ENCODE measurements around the gene AGBL4.

Gene AGBL4

DNA sequence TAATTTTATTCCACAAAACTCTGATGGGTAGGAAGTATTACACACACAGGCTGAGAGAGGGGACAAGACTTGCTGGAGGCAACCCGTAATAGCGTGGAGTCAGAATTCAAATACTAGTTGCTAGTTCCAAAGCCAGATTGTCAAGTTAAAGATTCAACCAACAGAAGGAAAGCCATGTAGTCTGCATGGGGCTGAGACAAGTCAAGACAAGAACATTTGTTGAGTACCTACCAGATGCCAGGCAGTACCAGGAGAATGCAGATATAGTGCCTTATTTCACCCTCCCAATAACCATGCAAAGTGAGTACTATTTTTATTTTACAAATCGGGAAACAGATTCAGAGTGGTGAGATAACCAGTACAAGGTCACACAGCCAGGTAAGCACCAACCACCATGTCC lies 1441.3 kb downstream of the AGBL4 start:
- intact Hi-C loops (cut with DNase I): no loop called here
- DNase-seq: no peak

DNA sequence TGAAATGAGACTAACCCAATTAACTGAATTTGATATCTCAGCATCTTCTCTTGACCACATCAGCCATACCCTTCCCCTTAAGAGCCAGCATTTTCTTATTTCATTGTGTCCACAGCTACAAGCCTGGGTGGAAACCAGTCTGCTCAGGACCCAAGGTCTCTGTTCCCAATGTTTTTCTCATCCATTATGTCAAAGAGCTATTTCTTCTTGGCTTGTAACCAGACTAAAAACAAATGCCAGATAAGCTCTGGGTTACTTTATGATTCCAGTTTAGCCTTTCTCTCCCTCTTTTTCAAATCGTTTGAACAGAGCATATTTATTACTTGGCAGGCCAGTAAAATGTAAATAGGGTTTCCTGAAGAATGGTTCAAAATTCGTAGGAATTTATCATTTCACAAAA lies 1442.5 kb downstream of the AGBL4 start:
- intact Hi-C loops (cut with DNase I): no loop called here
- DNase-seq: no peak

DNA sequence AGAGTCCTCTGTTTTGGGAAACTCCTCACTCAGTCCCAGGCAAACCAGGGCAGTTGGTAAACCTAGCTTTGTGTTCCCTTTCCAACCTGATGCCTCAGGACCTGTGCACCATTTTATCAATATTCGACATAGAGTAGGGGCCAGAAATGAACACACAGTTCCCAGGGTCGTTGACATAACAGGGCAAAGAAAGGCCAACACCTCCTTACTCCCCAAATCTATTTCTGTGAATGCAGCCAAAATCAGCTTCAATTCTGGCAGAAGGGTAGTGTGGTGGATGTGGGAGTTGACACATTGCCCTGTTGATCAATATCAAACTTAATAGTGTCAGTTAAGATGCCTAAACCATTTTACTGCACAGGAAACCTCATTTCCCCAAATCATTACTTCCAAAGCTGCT lies 1447.2 kb downstream of the AGBL4 start:
- intact Hi-C loops (cut with DNase I): loop anchor here (10.0 kb wide), 1 partner anchor 338 kb away; no protein-coding TSS in a partner anchor
- no peak for DNase-seq

DNA sequence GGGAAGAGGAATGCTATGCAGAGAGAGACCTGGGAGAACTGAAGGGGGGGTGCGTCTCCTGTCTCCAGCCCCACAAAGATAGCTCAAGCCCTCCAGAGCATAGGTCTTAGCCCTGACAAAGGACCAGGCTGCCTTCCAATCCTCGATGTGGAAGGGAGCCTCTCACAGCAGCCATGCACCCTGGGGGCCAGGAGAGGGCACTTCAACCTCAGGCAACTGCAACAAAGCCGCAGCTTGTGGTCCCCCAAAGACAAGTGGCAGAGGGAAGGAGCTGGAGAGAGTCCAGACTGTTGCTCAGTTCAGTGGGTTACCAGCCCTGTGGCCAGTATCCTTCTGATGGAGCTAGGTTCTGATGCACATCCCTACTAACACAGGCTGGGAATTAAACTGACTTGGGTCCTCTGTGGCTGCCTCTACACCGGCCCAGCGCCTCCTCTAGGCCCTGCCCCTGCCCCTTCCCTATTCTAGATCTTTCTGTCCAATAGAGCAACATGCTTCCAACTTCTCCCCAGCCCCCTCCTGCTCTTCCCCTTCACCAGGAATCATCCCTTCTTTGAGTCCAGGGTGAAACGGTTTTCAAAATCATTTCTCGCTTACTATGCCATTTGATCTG lies 1451.0 kb downstream of the AGBL4 start:
- intact Hi-C loops (cut with DNase I): loop anchor here (1.0 to 10.0 kb wide), 3 partner anchors 124 to 342 kb away; no protein-coding TSS in a partner anchor
- DNase-seq: peak; percentile 64 to 98 (median 82)

DNA sequence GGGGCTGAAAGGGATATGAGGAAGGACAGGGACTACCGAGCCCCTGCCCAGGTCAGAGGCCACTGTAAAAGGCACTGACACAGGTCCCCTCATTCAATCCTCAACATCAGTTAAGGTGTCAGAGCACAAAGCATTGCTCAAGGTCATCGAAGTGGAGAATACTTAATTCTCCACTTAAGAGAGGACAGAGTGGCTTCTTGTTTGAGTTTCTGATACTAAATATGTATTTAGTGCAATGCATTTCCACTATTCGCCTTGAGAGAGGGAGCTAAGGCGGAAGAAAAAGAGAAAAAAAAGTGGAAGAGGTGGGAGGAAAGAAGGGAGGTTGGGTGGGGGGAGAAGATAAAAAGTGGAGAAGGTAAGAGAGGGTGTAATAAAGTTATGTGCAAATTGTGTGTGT lies 1451.6 kb downstream of the AGBL4 start:
- intact Hi-C loops (cut with DNase I): loop anchor here (1.0 to 10.0 kb wide), 3 partner anchors 125 to 343 kb away; no protein-coding TSS in a partner anchor
- no peak for DNase-seq

DNA sequence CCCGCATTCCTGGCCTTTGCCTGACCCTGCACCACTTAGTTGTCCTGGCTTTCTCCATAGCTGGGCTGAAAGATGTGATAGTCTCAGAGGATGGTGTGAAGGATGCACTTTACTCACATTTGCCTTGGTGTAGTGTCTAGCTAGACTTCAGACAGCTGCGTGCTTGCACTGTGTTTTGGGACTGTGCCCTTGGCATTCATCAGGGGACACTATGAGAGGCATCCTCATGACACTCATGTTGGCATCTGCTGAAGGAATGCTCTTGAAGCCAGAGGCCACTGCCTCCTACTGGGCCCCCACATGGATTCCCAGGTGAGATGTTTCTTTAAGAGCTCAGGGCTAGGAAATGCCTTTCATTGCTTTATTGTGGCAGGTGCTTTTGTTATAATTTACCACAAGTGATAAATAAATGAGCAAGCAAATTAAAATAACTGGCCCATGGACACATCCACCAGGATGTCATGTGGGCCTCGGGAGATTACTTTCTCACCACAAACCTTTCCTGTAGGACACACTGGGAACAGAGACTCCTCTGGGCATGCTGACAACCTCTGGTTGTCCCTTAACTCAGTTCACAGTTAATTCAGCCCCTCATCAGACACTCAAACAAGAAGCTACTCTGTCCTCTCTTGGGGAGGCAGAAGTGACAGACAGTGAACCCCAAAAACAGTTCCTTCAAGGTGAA lies 1452.3 kb downstream of the AGBL4 start:
- no peak for DNase-seq
- intact Hi-C loops (cut with DNase I): loop anchor here (10.0 kb wide), 1 partner anchor 343 kb away; no protein-coding TSS in a partner anchor

DNA sequence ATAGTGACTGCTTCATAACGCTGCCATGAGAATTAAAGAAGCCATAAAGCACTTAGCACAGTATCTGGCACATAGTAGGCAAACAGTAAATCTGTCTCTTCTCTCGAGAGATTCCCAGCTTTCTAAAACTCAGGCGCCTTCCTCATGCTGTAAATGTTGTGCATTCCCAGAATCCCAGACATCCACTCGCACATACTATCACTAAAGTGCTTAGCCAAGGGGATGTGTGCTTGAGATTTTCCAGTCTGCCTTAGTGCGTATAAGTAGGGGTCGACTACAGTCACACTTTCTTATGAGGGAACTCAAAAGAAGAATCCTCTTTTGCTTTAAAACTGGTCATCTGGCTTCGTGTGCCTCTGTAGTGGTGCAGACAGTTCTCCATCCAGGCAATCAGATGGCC lies 1453.2 kb downstream of the AGBL4 start:
- intact Hi-C loops (cut with DNase I): loop anchor here (10.0 kb wide), 1 partner anchor 344 kb away; no protein-coding TSS in a partner anchor
- DNase-seq: no peak

DNA sequence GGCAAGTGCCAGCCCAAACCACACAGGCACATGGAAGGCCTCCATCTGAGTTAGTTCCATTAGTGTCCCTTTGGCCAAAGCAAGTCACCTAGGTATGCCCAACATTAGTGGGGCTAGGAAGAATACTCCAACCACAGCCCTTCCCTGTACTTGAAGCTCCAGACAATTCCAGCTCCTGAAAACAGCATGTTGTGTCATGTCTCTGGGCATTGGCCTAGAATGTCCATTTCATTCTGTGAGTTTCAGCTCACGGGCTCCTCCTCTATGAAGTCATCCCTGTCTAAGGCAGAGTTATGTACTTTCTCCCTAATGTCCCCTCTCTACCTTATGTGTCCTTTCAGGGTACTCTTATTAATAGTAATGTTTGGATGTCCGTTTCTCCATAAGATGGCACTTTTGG lies 1455.3 kb downstream of the AGBL4 start:
- DNase-seq: no peak
- intact Hi-C loops (cut with DNase I): no loop called here

DNA sequence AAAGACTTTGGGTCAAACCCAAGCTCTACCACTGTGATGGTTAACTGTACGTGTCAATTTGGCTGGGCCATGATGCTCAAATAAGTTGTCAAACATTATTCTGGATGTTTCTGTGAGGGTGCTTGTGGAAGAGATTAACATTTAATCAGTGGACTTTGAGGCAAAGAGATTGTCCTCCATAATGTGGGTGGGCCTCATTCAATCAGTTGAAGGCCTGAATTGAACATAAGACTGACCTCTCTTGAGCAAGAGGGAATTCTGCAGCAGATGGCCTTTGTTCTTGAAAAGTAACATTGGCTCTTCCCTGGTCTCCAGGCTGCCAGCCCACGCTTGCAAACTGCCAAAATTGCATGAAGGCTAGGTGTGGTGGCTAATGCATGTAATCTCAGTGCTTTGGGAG lies 1457.3 kb downstream of the AGBL4 start:
- DNase-seq: no peak
- intact Hi-C loops (cut with DNase I): no loop called here

DNA sequence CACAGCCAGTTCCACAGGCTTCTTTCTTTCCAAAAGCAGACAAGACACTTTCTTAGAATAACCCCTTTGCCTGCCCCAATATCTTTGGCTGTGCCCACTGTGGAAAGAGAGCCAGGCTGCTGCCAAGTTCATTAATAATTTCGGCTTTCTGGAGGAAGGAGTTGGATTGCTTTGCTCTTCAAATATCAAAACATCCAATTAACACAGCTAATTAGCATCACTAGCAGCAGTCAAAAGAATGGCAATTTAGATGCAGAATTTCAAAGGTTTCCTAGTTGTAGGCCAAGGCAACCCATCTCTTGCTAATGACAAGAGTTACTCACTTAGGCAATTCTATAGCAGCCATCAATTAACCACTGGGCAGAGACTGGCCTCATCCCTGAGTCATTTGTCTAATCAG lies 1460.7 kb downstream of the AGBL4 start:
- intact Hi-C loops (cut with DNase I): no loop called here
- no peak for DNase-seq

DNA sequence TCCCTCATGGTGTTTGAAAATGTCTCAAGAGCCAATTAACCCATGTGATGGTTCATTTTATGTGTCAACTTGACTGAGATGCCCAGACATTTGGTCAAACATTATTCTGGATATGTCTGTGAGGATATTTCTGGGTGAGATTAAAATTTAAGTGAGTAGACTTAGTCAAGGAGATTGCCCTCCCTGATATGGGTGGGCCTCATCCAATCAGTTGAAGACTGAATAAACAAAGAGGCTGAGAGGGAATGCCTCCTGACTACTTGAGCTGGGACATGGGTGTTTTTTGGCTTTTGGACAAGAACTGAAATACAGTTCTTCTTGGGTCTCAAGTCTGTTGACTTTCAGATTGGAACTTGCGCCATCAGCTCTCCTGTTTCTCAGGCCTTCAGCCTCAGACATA lies 1462.3 kb downstream of the AGBL4 start:
- DNase-seq: no peak
- intact Hi-C loops (cut with DNase I): no loop called here

DNA sequence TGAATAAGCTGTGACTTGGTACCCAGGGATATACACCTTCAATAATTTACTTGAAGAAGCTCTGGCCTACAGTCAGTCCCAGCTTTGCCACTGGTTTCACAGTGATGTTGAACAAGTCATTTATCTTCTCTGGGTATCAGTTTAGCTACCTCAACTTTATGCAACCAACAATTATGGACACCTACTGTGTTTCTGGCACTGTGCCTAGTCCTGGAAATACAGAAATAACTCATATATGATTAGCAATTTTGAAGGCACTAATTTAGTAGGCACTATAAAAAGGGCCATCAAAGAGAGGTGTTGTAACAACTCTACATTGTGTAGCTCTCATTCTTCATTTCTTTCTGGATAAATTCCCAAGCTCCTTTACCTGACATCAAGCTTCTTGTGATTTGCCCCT lies 1463.2 kb downstream of the AGBL4 start:
- intact Hi-C loops (cut with DNase I): no loop called here
- no peak for DNase-seq

DNA sequence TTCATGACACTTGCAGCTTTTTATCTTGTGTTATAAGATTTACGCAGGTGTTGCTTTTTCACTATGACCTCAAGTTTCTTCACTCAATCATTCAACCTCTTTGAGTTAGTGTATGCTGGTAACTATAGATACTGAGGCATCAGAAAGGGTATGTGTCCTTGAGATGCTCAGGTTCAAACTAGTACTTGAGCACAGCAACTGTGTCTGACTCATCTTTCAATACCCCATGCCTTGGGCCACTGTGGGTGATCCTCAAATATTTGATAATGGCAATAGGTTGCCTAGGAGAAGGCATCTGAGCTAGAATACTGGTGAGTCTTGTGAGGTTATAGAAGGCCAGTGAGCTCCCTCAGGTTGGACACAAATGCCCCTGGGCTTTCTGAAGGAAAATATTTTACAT lies 1463.6 kb downstream of the AGBL4 start:
- DNase-seq: no peak
- intact Hi-C loops (cut with DNase I): no loop called here

DNA sequence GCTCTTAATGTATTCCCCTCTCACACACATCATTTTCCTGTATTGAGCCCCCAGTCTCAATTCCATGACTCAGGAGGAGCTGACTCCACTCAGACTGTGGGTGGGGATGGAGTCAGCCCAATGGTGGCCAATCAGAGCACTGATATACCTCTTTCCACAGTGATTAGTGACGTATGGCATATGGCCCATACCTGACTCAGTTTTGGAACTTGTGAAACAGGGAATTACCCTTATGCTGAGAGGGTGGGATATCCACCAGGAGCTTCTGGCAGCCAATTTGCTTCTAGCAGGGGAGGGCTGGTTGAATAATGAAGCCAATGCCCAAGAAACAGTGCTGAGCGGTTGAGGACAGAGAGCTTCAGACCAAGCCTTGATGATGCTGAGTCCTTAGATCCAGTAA lies 1465.4 kb downstream of the AGBL4 start:
- no peak for DNase-seq
- intact Hi-C loops (cut with DNase I): no loop called here

DNA sequence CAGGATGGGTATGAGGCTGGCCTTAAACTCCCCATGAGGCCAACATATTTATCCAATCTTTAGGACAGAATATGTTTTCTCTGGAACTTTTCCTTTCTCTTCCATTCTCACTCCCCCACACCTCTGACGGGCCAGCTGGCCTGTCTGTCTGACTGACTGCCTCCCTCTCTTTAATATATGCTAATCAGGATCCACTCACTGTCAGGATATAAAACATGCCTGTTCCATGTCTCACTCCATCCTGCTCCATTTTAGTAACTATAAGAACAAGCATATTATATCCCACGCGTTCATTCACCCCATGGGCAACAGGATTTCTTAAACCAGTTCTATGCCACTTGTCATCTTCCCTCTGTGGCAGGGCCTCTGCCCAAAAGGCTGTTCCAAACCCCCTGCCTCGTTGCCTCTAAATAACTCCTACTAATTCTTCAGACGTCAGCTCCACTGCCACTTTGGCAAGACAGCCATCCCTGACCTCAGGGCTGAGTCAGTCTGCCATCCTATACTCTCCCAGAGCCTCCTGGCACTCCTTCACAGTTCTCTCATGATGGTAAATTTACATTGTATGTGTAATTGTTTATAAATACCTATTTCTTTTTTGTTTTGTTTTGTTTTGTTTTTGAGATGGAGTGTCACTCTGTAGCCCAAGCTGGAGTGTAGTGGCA lies 1467.4 kb downstream of the AGBL4 start:
- peak in 1 of 10 donors; percentile 16 for DNase-seq
- intact Hi-C loops (cut with DNase I): no loop called here

DNA sequence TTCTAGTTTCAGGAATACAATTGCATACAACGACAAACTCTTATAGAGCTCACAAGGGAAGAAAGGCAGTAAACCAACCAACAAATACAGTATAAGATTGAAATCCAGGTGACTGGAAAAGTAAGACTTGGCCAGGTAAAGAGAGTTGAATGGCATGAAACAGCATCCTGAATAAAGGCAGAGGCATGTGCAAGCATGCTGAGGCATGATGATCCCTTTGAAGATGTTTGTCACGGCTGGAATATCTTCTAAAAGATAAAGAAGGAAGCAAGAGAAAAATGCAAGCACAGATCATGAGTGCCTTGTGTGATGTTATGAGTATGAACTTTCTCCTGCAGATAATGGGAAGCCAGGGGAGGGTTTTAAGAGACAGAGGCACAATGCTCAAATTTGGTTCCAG lies 1468.5 kb downstream of the AGBL4 start:
- intact Hi-C loops (cut with DNase I): no loop called here

DNA sequence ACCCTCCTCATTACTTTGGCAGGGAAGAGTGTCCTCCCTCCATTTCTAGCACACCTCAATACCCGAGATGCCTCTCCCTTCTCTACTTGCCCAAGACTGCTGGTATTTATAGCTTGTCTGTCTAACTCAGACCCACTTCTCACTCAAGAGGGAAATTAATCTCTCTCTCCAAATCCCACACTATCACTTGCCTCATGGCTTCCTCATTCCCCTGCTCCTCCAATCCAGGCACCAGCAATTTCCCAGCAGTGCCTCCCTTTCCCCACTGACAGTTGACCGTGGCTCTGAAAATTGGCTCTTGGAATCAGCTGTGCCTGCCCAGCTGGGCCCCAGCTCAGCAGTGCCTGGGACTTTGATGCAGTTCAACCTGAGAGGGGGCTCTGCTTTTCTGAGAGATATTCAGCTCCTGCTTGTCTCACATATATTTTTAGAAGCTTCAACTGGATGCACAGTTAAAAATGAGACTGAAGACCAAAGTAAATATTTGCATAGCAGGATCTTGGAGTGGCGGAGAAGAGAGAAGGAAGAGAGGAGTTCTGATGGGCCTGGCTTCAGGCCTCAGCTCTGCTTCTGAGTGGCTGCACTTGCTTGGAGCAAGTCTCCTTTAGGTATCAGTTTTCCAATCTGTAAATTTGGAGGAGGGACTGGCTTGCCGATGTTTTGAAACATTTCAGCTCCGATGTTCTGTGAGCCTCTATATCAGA lies 1470.7 kb downstream of the AGBL4 start:
- peak in 1 of 10 donors; percentile 68 for DNase-seq
- intact Hi-C loops (cut with DNase I): no loop called here

More for the DNA sequence above, 1468.5 kb downstream of the AGBL4 start:
- no peak for DNase-seq

DNA sequence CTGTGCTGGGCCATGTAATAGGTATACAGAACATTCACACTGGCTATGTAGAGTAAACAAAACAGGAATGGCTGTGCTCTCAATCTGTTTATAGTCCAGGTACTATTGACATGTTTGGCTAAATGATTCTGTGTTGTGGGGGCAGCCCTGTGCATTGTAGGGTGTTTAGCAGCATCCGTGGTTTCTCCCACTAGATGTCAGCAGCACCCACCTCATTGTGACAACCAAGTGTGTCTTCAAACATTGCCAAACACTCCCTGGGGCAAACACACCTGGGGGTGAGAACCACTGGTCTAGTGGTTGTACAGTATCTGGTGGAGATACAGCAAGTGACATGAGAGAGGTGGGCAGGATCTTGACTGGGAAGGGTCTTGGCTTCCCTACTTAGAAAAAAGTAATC lies 1471.3 kb downstream of the AGBL4 start:
- peak in 4 of 10 donors; percentile 18 to 45 (median 24) for DNase-seq
- intact Hi-C loops (cut with DNase I): no loop called here

DNA sequence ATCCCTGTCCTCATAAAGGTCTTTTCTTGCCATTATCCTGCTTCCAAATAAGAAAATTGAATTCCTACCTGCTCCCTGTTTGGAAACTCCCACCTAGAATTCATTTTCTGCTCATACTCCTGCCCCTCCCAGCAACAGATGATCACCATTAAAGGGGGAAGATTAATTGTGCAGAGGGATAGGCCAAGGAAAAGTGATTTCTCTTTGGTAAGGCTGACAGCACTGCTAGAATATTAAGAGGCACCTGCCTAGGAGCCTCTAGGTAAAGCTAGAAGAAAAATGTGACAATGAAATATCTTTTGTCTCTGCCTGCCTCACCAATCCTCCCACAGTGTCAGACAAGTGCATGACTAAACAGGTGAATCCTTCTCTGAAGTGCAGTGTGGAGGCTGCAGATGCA lies 1474.8 kb downstream of the AGBL4 start:
- DNase-seq: no peak

DNA sequence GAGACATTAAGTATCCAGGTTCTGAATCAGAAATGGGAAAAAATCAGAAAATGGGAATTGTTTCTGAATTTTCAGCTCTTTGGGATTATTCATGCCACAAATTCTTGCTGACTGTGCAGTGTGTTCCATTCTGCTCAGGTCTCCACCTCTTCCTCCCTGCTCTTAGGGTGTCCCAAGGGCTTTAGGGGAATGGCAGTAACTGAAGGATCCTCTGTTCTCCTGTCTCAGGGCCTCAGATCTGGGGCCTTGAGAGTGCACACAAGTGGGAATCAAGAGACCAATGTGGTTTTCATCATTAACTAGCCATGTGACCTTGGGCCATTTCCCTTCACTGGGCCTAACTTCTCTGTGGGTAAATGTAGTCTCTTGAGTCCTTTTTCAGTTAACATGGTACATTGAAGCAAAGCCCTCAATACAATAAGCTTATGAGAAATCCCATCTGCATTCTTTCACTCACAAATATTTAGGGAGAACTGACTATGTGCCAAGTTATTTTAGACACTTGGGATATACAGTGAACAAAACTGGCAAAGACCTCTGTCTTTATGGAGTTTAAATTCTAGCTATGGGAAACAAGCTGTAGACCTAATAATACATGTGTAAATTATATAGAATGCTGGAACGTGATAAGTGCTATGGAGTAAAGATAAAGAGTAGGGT lies 1476.1 kb downstream of the AGBL4 start:
- intact Hi-C loops (cut with DNase I): no loop called here

More for the DNA sequence above, 1474.8 kb downstream of the AGBL4 start:
- intact Hi-C loops (cut with DNase I): no loop called here

More for the DNA sequence above, 1476.1 kb downstream of the AGBL4 start:
- DNase-seq: no peak

All from posterior cingulate gyrus (tissue), 11 donors.